Fibroblast of the aortic adventitia (primary cell): Measurements from ENCODE around the gene PRDX3. TPM values are rescaled to one million over a fixed set of nuclear protein-coding genes. Genes with fewer than 3 reads are reported as not detected.
A peak's percentile ranks its signal among the peaks of the same experiment; 100 is the strongest.
"Not testable (repeated sequence)": the region's sequence is repeated elsewhere in the genome, so short reads cannot be mapped to it uniquely, and the experiment has no call there.

Source experiments
- DNase-seq: peaks from one replicate; pipeline ENCODE4 v3.0.0-alpha.2; 2010; ENCODE audit warnings: low read depth
- H3K4me3 ChIP-seq: 2 replicates; pipeline ENCODE4 v1.5.1; 2011; ENCODE audit warnings: low read depth, mild to moderate bottlenecking, control low read depth, low read length, moderate library complexity
- CTCF ChIP-seq: IDR thresholded peaks from 2 replicates; pipeline ENCODE4 v1.5.1; 2011; ENCODE audit warnings: mild to moderate bottlenecking, low read length, control low read depth, inconsistent platforms; ENCODE audit not compliant: insufficient read depth
- total RNA-seq: library from RNA; depleted of rRNA; stranded (reverse); fragments of >200 nt; gene quantifications from 2 replicates; pipeline ENCODE4 v1.2.3, GENCODE V29; 2012; ENCODE audit warnings: low replicate concordance

The PRDX3 gene
- total RNA-seq, 1 donor = 189 TPM

- H3K4me3 ChIP-seq = no peak overlapping the region
- peak; percentile 17 for DNase-seq
- TF ChIP-seq CTCF = peak; percentile 62
Measured at GRCh38 chr10:119139464-119140067, 39.0 kb downstream of the PRDX3 start.

DNA sequence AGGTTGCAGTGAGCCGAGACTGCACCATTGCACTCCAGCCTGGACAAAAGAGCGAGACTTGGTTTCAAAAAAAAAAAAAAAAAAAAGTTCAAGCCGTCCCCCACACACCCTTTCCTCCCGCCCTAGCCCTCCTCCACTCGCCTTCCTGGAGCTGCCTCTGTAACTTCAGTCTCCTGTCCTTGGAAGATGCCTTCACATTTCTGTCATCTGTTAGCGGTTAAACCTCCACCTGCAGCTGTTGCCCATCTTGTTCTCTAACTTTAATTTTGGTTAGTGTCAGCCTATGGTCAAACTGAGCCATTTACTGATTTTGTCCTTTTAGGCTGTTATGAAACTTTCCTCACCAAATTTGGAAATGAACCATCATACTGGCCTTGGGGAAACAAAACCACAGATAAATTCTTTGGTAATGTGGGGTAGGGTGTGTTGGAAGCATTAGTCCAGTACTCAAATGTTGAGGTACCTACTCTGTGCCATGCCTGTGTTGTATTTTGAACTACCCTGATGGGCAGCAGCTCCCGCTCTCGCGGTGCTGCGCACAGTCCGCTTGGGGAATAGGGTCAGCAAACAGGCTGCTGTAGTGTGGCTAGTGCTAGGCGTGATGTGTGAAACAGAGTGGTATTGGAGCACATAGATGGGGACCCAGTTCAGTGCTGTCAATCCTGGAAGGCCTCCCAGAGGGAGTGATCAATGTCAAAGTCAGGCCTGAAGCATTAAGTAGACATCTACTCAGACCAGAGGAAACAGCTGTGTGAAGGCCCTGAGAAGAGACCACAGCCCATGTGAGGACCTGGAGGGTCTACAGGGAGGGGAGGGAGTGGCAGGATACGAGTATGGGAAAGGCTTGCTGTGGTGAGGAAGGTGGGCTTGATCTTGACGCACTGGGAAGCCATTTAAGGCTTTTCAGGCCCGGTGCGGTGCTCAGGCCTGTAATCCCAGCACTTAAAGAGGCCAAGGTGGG lies 40.0 kb downstream of the PRDX3 start:
- TF ChIP-seq CTCF = no peak
- H3K4me3 ChIP-seq = no peak overlapping the region
- no peak for DNase-seq

GRCh38 chr10:119137878-119138277 lies 40.7 kb downstream of the PRDX3 start:
- not testable (repeated sequence) for DNase-seq, H3K4me3 ChIP-seq

DNA sequence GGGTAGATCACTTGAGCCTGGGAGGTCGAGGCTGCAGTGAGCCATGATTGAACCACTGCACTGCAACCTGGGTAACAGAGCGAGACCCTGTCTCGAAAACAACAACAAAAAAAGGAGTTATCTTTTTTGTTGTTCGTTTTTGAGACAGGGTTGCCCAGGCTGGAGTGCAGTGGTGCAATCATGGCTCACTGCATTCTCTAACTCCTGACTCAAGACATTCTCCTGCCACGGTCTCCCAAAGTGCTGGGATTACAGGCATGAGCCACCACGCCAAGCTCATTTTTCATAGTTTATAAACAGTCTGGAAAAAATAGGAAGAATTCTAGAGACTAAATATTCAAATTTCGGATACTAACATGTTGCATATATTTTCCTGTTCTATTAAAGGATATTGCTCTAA lies 42.5 kb downstream of the PRDX3 start:
- no peak for DNase-seq
- no peak for TF ChIP-seq CTCF
- H3K4me3 ChIP-seq = no peak overlapping the region

DNA sequence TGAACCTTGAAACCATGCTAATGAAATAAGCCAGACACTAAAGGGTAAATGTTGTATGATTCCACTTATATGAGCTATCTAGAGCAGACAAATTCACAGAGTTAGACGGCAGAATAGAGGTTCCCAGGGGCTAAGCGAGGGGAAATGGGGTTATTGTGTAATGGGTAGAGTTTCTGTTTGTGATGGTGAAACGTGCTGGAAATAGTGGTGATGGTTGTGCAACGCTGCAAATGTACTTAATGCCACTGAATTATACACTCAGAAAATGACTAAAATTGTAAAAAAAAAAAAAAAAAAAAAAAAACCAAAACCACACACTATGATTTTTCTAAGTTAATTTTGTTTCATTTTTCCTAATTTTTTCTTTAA lies 43.1 kb downstream of the PRDX3 start:
- H3K4me3 ChIP-seq = no peak overlapping the region
- no peak for TF ChIP-seq CTCF
- peak; percentile 53 for DNase-seq

- DNase-seq = no peak
- TF ChIP-seq CTCF = no peak
- H3K4me3 ChIP-seq = no peak overlapping the region
Measured at GRCh38 chr10:119133949-119134348, 44.7 kb downstream of the PRDX3 start.

- no peak for TF ChIP-seq CTCF
- DNase-seq = no peak
- H3K4me3 ChIP-seq = no peak overlapping the region
Measured at GRCh38 chr10:119132521-119133345, 45.9 kb downstream of the PRDX3 start.
